Activated CD4-positive, alpha-beta T cell treated with anti-CD3 and anti-CD28 coated beads, Interleukin-2, Interleukin-6, amounts not matched to agents 100 ng/mL and 50 ng/mL, durations not matched to agents 16 hours and 8 hours (primary cell): ENCODE data around the gene SKIC2.

Experiments used
- DNase-seq: peaks from one replicate; pipeline ENCODE4 v3.0.0-alpha.2; 2020

The SKIC2 gene

GRCh38 chr6:31945507-31946369 is 13.2 kb upstream of the SKIC2 start, which contains the start of gene CFB:
Gene CFB, plus strand, starts transcription at chr6:31946095. Its CDS starts 127 bp downstream, at chr6:31946222.
- DNase-seq: peak; percentile 13

DNA sequence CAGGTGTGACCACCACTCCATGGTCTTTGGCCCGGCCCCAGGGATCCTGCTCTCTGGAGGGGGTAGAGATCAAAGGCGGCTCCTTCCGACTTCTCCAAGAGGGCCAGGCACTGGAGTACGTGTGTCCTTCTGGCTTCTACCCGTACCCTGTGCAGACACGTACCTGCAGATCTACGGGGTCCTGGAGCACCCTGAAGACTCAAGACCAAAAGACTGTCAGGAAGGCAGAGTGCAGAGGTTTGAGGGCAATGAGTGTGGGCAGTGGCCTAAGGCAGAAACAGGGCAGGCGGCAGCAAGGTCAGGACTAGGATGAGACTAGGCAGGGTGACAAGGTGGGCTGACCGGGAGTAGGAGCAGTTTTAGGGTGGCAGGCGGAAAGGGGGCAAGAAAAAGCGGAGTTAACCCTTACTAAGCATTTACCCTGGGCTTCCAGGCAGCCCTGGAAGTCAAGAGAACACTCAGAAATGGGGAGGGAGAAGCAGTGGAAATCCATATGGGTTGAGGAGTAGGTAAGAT is 12.5 kb upstream of the SKIC2 start:
- DNase-seq: no peak

DNA sequence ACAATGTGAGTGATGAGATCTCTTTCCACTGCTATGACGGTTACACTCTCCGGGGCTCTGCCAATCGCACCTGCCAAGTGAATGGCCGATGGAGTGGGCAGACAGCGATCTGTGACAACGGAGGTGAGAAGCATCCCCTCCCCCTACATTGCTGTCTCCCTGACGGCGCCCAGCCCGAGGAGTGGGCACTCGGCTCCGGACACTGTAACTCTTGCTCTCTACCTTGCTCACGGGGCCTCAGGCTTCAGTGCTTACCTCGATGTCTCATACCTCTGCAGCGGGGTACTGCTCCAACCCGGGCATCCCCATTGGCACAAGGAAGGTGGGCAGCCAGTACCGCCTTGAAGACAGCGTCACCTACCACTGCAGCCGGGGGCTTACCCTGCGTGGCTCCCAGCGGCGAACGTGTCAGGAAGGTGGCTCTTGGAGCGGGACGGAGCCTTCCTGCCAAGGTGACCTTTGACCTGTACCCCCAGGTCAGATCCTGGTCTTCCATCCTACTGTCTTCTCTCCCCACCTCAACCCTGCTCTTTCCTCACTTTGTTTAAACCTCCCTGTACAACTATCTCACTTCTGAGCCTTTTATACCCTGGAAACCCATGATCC is 11.8 kb upstream of the SKIC2 start:
- no peak for DNase-seq

GRCh38 chr6:31947864-31948263 is 11.1 kb upstream of the SKIC2 start:
- DNase-seq: no peak

DNA sequence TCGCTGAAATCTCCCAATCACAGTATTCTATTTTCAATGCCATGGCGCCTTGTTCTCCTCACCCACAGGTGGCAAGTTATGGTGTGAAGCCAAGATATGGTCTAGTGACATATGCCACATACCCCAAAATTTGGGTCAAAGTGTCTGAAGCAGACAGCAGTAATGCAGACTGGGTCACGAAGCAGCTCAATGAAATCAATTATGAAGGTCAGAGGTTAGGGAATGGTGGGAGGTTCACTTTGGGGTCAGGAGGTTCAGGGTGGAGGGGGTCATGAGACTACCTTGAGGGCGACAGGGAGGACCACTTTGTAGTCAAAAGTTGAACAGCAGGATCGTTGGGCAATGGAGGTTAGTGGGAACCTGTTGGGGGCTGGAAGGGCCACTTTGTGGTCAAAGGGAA is 10.7 kb upstream of the SKIC2 start:
- DNase-seq: no peak

GRCh38 chr6:31948753-31949413 is 10.1 kb upstream of the SKIC2 start:
- no peak for DNase-seq

DNA sequence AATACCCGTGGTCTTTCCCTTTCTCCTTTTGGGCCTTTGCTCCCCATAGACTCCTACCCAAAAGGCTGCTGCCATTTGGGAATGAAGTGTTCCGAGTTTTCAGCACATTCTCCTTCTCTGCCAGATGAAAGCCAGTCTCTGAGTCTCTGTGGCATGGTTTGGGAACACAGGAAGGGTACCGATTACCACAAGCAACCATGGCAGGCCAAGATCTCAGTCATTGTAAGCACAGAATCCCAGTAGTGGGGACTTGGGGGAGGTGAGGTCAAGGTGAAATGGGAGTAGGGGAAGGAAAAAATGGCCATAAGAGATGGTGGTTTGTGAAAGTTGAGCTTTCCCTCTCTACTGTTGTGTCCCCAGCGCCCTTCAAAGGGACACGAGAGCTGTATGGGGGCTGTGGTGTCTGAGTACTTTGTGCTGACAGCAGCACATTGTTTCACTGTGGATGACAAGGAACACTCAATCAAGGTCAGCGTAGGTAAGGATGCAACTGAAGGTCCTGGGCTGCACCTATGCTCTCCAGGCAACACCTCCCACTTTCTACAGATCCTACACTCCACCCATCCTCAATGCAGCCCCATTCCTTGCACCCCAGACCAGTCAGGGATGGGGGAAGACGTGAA is 8.9 kb upstream of the SKIC2 start:
- DNase-seq: no peak

DNA sequence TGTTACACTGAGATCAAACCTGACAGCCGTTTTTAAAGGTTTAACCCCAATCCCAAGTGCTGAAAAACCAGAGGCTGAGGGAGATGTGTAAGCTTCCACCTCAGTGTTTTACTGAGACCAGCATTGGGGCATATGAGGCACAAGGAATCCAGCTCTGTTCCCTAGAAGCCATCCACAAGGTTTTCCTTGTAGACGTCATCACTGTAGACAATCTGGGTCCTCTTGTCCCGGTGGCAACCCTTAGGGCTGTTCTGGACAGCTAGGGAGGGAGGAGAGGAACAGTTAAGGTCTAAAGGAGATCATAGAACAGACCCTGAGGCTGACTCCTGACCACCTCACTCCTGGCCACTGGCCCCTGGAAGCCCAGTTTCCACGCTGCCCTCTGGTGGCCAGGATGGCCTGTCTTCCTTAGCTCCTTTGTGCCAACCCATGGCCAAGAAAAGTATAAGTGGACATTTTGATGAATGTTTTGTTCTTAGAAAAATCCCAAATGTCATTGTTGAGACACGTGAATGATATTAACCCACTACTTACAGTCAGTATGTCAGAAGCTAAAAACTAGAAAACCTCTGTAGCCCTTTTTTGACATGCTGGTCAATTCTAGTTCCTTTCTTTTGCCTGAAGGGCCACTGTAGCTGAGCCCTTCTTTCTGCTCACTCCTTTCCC is 6.7 kb upstream of the SKIC2 start:
- DNase-seq: peak; percentile 44

- no peak for DNase-seq
These were observed 6.1 kb upstream of the SKIC2 start for GRCh38 chr6:31952890-31953289.

GRCh38 chr6:31954511-31954910 is 4.5 kb upstream of the SKIC2 start:
- DNase-seq: no peak

DNA sequence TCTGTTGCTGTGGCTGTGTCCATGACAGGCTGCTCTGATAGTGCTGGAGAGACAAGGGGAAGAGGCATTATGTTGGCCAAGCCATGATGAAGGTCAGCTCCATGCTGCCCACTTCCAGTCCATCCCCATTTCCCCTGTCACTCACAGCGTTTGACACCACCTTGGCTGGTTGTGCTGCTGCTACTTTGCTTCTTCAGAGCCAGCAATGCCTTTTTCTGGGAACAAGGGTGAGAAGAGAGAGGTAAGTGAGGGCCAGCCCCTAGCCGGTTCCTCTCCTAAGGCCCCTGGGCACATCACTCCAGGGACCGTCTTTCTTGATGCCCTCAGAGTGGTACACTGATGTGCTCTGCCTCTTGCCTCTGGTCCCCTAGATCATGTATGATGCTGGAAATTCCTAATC is 2.2 kb upstream of the SKIC2 start:
- no peak for DNase-seq

DNA sequence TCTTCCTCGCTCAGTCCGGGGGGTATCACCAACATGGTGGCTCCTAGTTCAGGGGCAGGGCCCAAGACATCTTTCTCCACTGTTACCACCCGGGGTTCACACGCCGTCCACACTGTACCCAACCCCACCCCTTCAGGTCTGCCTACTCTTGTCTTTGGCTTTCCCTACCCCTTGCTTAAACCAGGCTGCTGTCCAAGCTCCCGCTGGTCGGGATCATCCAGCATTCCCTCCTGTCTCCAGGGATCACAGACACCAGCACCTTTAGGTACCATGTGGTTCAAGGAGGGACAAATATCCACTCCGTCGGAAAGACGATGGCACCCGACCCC is 599 bp upstream of the SKIC2 start:
- no peak for DNase-seq

DNA sequence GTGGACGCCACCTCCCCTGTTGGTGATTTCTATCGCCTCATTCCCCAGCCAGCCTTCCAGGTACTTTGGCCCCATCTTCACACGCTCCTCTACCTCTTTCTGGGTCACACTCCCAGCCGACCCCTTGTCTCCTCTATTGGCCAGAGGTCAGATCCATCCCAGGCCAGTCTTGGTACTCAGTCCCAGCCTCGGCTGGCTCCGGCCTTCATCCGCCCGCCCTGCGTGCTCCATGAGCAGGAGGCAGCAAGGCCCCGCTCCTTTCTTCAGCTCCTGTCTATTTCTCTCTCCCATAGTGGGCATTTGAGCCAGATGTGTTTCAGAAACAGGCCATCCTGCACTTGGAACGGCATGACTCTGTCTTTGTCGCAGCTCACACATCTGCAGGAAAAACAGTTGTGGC is 2.6 kb downstream of the SKIC2 start:
- DNase-seq: no peak

DNA sequence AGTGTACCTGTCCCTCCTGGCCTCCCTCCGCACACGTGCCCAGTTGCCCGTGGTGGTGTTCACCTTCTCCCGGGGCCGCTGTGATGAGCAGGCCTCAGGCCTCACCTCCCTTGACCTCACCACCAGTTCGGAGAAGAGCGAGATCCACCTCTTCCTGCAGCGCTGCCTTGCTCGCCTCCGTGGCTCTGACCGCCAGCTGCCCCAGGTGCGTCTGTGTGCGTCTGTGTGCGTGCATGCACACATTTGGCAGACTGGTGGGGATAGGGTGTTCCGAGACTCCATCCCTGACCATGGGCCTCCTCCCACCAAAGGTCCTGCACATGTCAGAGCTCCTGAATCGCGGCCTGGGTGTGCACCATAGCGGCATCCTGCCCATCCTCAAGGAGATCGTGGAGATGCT is 4.9 kb downstream of the SKIC2 start:
- no peak for DNase-seq

- no peak for DNase-seq
These were observed 6.7 kb downstream of the SKIC2 start for GRCh38 chr6:31965700-31966099.

DNA sequence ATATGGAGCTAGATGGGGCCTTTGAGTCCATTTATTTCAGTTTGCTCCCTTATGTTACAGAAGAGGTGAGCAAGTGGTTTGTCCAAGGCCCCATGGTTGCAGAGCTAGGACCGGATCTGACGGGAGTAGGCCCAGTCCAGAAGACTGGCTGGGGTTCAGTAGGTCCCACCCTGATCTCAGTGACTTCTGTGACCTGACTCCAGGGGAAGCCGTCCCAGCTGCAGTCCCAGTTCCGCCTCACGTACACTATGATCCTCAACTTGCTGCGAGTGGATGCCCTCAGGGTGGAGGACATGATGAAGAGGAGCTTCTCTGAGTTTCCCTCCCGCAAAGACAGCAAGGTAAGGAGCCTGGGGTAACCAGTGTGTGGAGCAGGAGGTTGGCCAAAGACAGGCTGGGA is 7.5 kb downstream of the SKIC2 start:
- DNase-seq: no peak

DNA sequence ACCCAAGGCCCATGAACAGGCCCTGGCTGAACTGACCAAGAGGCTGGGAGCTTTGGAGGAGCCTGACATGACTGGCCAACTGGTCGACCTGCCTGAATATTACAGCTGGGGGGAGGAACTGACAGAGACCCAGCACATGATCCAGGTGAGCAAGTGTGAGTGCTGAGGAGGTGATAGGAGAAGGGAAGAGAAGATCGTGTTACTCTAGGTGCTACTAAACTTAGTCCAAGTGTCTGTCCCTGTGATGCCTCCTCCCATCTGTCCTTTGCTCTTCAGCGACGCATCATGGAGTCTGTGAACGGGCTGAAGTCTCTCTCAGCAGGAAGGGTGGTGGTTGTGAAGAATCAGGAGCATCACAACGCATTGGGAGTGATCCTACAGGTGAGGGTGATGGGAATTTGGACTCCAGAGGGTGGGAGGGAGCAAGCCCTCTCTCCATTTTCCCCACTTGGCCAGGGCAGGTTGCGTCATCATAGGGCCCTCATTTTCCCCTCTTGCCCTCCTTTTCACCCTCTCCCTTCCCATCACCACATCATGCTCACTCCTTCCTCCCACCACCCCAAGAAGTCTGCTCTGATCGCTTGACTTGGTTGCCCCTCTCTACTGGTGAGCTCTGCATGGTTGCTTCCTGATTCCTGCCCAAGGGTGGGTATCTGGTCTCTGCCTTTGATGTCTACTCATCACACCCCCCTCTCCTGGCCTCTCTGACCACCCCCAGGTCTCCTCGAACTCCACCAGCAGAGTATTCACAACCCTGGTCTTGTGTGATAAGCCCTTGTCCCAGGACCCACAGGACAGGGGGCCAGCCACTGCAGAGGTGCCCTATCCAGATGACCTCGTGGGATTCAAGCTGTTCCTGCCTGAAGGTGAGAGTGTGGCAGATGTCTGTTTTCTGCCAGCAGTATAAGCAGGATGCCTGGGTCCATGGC is 8.3 kb downstream of the SKIC2 start:
- DNase-seq: no peak

DNA sequence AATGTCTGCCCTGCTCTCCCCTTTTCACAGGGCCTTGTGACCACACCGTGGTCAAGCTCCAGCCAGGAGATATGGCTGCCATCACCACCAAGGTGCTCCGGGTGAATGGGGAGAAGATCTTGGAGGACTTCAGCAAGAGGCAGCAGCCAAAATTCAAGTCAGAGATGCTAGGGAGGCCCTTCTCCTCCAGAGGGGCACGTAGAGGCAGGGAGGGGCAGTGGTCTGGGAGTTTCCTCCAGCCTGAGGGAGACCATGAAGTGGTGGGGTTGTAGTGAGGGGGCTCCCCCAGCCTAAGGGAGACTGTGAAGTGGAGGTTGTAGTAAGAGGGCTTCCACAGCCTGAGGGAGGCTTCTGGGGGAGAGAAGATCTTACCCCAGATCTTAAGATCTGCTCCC is 8.9 kb downstream of the SKIC2 start:
- no peak for DNase-seq

- DNase-seq: no peak
These were observed 9.4 kb downstream of the SKIC2 start for GRCh38 chr6:31968326-31968725.

GRCh38 chr6:31968791-31969711 is 10.1 kb downstream of the SKIC2 start:
- no peak for DNase-seq
